Measurements from ENCODE around the gene MTSS2.
"Not testable (repeated sequence)": the region's sequence is repeated elsewhere in the genome, so short reads cannot be mapped to it uniquely, and the experiment has no call there.

The MTSS2 gene

DNA sequence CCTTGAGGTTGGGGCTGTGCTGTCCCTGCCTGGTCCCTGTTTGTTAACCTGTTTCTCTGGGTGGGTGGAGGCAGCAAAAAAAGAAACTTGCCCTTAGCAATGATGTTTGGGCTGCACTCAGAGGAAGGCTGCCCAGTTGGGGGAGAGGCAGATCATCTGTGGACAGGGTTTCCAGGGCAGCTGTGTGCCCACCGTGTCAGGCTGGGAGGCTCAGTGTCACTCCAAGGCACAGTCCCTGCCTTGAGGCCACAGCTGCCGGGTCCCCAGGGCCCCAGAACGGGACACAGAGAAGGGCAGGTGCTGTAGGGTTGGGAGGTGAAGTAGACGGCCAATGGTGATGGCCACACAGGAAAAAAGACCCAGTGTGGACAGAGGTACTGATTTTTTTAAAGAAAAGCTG lies 35.6 kb downstream of the MTSS2 start:
- no peak for DNase-seq

DNA sequence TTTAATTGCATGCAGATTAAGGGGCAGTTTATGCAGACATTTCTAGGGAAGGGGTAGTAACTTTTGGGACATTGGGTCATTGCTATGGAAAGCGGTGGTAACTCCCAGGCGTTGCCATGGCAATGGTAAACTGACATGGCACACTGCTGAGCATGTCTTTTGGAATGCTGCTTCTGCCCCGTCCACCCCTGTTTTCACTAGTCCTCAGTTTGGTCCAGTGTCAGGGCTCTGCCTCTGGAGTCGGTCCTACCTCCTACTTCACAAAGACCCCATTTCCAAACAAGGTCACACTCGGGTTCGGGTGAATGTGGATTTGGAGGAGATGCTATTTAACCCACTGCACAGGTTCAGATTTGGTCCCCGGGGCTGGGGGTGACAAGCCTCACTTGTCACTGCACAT lies 36.6 kb downstream of the MTSS2 start:
- DNase-seq: no peak

DNA sequence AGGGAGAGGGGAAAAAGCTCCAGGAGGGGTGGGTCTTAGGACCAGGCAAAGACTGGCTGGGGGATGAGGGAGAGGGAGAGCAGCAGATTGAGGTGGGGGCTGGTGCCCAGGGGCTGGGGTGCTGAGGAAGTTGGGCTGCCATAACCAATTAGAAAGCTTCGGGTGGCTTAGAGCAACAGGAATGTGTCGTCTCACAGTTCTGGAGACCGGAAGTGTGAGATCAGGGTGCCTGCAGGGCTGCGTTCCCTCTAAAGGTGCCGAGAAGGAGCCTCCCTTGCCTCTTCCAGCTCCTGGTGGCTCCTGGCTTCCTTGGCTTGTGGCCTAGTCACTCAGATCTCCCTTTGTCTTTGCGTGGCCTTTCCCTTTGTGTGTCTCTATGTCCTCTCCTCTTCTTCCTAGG lies 37.2 kb downstream of the MTSS2 start:
- DNase-seq: no peak

DNA sequence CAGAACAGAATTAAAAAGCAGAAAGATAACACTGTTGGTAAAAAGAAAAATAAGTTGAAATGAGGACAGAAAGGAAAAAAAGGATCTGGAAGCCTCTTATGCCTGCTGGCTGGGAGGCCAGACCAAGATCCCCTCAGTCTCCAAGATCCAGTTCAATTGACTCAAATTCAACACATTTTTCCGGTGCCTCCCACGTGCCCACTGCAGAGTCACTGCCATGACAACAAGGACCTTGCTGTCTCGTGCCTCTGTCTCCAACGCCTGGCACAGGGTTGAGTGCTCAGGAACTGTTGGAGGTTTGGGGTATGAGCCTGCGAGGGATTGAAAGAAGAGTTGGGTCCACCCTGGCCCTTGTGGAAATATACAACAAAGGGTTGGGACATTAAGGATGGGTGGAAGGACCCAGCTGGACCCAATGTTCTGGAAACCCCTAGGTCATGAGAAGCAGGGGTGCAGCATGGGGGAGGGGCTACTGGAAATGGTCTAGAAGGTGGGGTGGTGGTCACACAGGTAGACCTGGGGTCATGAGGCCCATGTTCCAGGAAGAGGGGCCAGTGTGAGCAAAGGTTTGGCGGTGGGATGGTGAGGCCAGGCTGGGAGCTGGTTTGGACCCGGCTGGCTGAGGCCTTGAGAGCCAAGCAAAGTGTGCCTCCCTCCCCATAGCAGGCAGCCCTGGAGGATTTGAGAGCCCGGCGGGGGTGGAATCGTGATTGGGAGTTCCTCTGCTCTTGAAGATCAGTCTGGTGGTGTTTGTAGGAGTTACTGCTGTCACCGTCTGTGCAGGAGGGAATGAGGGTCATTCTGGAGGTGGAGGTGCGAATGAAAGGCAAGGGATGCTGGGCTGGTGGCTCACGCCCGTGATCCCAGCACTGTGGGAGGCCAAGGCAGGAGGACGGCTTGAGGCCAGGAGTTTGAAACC lies 38.2 kb downstream of the MTSS2 start:
- no peak for DNase-seq

DNA sequence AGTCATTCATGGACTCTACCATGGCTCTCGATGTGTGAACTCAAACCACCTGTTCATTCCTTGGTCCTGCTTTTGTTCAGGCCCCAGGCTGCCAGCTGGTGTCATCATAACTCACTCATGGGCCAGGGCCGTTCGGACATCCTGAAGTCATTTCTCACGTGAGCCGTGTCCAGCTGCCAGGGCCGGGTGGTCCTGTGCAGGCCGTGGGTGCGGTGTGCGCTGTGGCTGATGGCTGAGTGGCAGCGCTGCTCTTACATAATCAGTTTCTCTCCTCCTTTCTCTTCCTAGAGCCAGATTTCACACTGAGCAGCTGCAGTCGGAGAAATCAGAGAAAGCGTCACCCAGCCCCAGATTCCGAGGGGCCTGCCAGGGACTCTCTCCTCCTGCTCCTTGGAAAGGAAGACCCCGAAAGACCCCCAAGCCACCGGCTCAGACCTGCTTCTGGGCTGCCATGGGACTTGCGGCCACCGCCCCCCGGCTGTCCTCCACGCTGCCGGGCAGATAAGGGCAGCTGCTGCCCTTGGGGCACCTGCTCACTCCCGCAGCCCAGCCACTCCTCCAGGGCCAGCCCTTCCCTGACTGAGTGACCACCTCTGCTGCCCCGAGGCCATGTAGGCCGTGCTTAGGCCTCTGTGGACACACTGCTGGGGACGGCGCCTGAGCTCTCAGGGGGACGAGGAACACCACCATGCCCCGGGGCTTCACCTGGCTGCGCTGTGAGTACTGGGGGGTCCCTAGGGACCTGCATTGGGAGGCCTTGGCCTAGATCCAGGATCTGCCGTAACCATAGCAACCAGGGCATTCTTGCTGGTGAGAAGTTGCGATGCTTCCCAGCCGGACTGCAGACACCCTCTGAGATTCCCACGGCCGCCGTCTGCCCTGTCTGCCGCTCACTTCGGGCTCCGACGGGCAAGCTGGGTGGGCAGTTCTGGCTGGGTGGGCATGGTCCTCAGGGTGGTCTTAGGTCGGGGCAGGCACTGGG lies 39.3 kb downstream of the MTSS2 start, which contains the start of gene IL34:
Gene IL34 (plus strand): TSS at position 300 of the 982 bp plus-strand sequence. CDS start 389 bp downstream, at position 689.
- DNase-seq: no peak

DNA sequence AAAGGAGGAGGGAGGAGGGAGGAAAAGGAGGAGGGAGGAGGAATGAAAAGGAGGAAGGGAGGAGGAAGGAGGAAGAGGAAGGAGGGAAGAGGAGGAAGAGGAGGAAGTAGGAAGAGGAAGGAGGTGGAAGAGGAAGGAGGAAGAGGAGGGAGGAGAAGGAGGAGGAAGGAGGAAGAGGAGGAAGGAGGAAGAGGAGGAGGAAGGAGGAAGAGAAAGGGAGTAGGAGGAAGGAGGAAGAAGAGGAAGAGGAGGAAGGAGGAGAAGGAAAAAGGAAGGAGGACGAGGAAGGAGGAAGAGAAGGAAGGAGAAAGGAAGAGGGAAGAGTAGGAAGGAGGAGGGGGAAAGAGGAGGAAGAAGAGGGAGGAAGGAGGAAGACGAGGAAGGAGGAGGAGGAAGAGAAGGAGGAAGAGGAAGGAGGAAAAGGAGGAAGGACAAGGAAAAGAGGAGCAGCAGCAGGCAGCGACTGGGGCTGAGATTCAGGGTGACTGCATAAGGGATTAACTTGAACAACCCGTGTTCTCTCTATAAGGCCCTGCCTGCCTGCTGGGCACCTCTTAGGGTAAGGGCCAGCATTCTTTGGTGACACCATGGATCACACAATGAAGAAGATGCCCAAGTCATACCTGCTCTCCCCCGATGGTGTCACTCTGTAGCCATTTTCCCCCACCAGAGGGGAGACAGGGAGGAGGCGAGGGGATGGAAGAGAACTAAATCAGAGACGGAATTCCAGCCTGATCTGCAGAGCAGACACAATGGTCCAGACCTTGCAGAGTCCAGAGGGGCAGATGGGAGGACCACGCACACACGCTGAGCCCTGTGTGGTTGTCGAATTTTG lies 40.9 kb downstream of the MTSS2 start:
- DNase-seq: no peak

DNA sequence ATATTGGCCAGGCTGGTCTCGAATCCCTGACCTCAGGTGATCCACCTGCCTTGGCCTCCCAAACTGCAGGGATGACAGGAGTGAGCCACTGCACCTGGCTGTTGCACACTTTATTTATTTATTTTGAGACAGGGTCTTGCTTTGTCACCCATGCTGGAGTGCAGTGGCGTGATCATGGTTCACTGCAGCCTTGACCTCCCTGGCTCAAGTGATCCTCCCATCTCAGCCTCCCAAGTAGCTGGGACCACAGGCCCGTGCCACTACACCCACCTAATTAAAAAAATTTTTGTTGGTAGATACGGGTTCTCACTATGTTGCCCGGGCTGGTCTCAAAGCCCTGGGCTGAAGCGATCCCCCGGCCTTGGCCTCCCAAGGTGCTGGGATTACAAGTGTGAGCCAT lies 42.6 kb downstream of the MTSS2 start:
- not testable (repeated sequence) for DNase-seq

DNA sequence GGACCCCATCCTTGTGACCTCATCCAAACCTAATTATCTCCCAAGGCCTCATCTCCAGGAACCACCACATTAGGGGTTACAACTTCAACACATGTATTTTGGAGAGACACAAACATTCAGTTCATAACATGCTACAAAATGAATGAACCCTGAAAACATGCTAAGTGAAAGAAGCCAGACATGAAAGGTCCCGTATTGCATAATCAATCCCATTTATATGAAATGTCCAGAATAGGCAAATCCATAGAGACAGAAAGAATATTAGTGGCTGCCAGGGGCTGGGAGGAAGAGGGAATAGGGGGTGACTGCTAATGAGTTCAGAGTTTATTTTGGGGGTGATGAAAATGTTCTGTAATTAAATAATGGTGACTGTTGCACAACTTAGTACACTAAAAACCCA lies 43.2 kb downstream of the MTSS2 start:
- no peak for DNase-seq

DNA sequence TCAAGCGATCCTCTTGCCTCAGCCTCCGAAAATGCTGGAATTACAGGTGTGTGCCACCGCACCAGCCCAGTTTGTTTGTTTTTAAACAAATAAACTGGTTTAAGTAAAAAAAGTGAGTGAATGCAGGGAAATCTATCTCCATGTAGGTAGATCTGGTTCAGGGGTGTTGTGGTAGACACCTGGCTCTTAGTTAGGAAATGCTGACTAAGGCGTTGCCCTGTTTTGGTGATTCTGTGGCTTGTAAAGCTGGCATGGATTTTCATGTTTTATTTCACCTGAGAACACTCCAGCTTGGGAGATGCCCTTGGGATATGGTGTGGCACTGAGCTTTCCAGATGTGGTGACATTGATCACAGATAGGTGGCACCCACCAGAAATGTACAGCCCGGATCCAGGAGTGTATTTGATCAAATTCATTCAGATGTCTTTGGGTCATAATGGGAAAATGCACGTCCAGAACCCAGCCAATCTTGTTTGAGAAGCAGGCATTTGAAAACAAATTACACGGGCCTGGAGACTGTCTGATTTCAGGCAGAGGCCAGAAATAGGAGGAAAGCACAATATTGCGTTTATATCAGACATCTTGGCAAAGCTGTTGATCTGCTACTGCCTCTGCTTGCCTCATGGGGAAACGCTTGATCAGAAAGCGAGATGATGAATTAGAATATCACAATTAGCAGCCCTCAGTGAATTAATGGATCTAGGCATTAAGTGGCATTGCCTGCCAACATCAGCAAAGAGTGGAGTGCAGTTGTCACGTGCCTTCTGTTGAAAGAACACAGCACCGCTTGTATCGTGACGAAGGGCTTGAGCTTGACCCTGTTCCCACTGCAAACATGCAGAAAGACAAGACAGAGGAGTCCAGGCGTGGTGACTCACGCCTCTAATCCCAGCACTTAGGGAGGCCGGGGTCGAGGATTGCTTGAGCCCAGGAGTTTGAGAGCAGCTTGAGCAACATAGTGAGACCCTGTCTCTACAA lies 46.8 kb downstream of the MTSS2 start:
- DNase-seq: no peak

Measured in activated CD4-positive, CD25-positive, alpha-beta regulatory T cell (primary cell).